ENCODE results near the gene NCKAP5.

Gene NCKAP5

DNA sequence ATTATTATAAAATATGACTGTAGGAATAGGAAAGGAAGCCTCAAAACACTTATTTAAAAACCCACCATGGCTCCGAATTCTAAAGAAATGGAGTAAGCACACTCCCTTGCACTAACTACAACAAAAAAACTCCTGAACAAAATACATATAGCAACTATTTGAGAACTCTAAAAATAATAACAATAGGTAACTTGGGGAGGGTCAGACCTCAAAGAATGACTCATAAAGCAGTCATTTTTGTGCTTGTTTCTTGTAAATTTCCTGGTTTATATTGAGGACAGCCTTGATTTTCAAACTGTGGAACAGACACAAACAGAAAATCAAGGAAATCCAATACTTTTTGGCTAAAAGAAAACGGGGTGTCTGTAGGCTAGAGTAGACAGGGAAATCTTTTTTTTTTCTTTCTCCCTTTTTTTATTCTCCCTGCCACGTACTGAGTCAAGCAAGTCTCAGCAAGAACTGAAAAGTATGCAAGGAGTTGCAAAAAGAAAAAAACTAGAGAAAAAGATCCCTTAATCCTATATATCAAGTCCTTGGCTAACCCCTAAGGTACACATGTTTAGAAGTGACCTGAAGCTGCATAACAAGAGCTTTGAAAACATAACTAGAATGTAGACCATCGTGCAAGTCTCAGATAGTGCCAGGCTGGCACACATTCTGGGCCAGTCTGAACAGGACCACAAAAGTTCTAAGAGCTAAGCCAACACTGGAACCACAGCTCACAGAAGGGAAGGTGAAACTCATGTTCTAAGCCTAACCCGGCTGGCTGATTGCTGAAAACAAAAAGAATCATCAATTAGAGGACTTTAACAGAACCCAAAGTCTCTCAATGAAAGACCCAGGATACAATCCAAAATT lies 495.2 kb downstream of the NCKAP5 start:
- DNase-seq (ENCODE audit: low read depth in 1 of 2, low spot score in 1 of 2): no peak
- TF ChIP-seq JUND (IDR thresholded peaks at IDR 0.05; ENCODE audit: low read depth): no peak
- in situ Hi-C loops (cut with HindIII; ENCODE audit: low pct_unique_long_range_greater_than_20kb, low sequenced_read_pairs): no loop called here

GRCh38 chr2:133063775-133064174 lies 504.5 kb downstream of the NCKAP5 start:
- in situ Hi-C loops (cut with HindIII; ENCODE audit: low pct_unique_long_range_greater_than_20kb, low sequenced_read_pairs): no loop called here
- peak; percentile 3 to 63 for DNase-seq (ENCODE audit: low read depth in 1 of 2, low spot score in 1 of 2)
- TF ChIP-seq JUND (IDR thresholded peaks at IDR 0.05; ENCODE audit: low read depth): no peak

DNA sequence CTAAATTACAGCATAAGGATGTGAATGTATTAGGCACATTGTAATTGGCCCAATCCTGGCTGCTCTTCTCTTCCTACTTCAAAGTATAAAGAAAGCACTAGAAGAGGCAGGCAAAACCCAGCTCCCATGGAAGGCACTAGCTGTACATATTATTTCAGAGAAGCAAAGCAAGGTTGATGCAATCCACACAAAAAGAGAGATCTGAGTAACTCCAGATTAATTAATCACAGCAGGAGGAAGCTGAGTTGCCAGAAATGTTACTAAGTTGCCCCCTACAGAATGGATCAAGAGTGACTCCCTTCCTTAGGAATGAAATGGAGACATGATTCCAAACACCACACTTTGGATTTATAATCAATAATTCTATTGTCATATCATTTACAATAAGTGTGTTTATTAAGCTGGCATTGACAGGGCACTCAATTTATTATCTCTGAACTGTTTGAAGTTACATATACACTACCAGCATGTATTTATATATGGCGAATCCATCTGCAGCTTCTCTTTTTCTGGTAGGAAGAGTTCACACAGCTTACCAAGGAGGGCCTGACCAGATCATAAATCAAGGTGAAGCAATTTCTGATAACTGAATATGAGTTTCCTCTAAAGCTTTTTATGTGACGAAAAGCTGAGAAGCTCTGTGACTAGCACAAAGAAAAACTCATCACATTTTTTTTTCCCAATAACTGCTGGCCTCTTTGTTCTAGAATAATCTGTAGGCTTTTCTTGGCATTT lies 505.2 kb downstream of the NCKAP5 start:
- no peak for TF ChIP-seq JUND (IDR thresholded peaks at IDR 0.05; ENCODE audit: low read depth)
- in situ Hi-C loops (cut with HindIII; ENCODE audit: low pct_unique_long_range_greater_than_20kb, low sequenced_read_pairs): no loop called here
- no peak for DNase-seq (ENCODE audit: low read depth in 1 of 2, low spot score in 1 of 2)

GRCh38 chr2:133061874-133062593 lies 506.2 kb downstream of the NCKAP5 start:
- no peak for DNase-seq (ENCODE audit: low read depth in 1 of 2, low spot score in 1 of 2)
- in situ Hi-C loops (cut with HindIII; ENCODE audit: low pct_unique_long_range_greater_than_20kb, low sequenced_read_pairs): no loop called here
- TF ChIP-seq JUND (IDR thresholded peaks at IDR 0.05; ENCODE audit: low read depth): no peak

DNA sequence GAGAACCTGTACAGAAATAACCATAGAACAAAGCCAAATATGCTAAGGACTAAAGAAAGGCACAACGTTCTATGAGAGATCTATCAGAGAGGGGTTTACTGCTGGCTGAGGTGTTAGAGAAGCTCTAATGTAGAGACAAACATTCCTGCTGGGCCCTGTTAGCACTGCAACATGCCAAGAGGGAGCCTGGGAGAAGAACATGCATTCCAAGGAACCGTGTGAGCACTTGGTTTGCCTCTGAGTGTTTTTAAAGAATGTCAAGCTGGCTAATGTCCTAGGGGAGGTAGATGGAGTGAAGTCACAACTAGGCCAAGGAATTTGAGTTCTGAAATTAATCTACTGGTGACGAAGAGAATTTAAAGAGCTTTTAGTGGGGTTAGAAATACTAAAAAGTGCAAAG lies 514.0 kb downstream of the NCKAP5 start:
- in situ Hi-C loops (cut with HindIII; ENCODE audit: low pct_unique_long_range_greater_than_20kb, low sequenced_read_pairs): no loop called here
- TF ChIP-seq JUND (IDR thresholded peaks at IDR 0.05; ENCODE audit: low read depth): no peak

GRCh38 chr2:133053541-133053940 lies 514.7 kb downstream of the NCKAP5 start:
- no peak for DNase-seq (ENCODE audit: low read depth in 1 of 2, low spot score in 1 of 2)
- in situ Hi-C loops (cut with HindIII; ENCODE audit: low pct_unique_long_range_greater_than_20kb, low sequenced_read_pairs): no loop called here
- no peak for TF ChIP-seq JUND (IDR thresholded peaks at IDR 0.05; ENCODE audit: low read depth)

More for the DNA sequence above, 514.0 kb downstream of the NCKAP5 start:
- peak in 1 of 2 experiments; percentile 0 for DNase-seq (ENCODE audit: low read depth in 1 of 2, low spot score in 1 of 2)

DNA sequence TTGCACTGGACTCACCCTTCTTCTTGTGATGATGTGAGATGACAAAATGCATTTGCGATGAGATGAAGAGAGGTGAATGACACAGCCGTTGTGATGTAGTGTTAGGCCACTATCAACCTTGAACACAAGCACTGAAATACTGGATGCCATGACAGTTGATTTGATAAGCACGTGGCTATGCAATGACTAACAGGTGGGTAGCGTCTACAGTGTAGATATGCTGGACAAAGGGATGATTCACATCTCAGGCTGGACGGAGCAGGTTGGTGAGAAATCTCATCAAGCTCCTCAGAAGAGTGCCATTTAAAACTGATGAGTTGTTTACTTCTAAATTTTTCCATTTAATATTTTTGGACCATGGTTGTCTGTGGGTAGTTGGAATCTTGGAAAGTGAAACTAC lies 522.5 kb downstream of the NCKAP5 start:
- TF ChIP-seq JUND (IDR thresholded peaks at IDR 0.05; ENCODE audit: low read depth): no peak
- no peak for DNase-seq (ENCODE audit: low read depth in 1 of 2, low spot score in 1 of 2)
- in situ Hi-C loops (cut with HindIII; ENCODE audit: low pct_unique_long_range_greater_than_20kb, low sequenced_read_pairs): no loop called here

GRCh38 chr2:133044556-133044955 lies 523.7 kb downstream of the NCKAP5 start:
- TF ChIP-seq JUND (IDR thresholded peaks at IDR 0.05; ENCODE audit: low read depth): no peak

GRCh38 chr2:133040170-133040569 lies 528.1 kb downstream of the NCKAP5 start:
- DNase-seq (ENCODE audit: low read depth in 1 of 2, low spot score in 1 of 2): no peak
- TF ChIP-seq JUND (IDR thresholded peaks at IDR 0.05; ENCODE audit: low read depth): no peak
- in situ Hi-C loops (cut with HindIII; ENCODE audit: low pct_unique_long_range_greater_than_20kb, low sequenced_read_pairs): no loop called here

More at GRCh38 chr2:133044556-133044955, 523.7 kb downstream of the NCKAP5 start:
- in situ Hi-C loops (cut with HindIII; ENCODE audit: low pct_unique_long_range_greater_than_20kb, low sequenced_read_pairs): no loop called here
- DNase-seq (ENCODE audit: low read depth in 1 of 2, low spot score in 1 of 2): no peak

- DNase-seq (ENCODE audit: low read depth in 1 of 2, low spot score in 1 of 2): no peak
- no peak for TF ChIP-seq JUND (IDR thresholded peaks at IDR 0.05; ENCODE audit: low read depth)
- in situ Hi-C loops (cut with HindIII; ENCODE audit: low pct_unique_long_range_greater_than_20kb, low sequenced_read_pairs): no loop called here
Observed at GRCh38 chr2:133039531-133039930, 528.7 kb downstream of the NCKAP5 start.

DNA sequence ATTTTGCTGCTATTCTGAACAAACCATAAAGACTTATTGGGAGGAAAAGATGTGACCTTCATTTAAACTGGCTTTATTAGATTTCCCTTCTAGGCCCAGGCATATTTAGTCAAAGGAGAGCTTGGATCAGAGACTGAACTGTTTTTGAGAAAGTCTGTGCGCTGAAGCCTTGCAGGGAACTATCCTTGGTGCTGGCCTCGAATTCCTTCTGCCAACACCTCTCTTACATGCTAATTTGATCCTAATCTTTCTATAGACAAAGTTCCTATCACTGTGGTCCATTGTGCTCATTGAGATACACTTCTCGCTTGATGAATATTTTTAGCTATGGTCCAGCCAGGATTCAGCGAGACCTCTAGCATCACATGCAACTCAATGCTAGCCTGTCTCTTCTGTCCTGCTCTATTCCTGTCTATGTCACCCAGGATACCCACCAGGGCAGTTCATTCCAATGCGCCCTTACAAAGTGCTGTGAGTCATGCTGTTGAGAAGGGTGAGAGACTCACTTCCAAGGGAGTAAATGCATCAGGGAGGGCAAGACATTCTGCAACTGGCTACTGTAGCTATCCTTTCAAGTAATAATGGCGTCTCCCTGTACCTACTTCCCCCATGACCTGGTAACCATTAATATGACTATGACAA lies 541.6 kb downstream of the NCKAP5 start:
- TF ChIP-seq JUND (IDR thresholded peaks at IDR 0.05; ENCODE audit: low read depth): no peak
- DNase-seq (ENCODE audit: low read depth in 1 of 2, low spot score in 1 of 2): peak; percentile 13 to 52
- in situ Hi-C loops (cut with HindIII; ENCODE audit: low pct_unique_long_range_greater_than_20kb, low sequenced_read_pairs): no loop called here

GRCh38 chr2:133025004-133025403 lies 543.3 kb downstream of the NCKAP5 start:
- TF ChIP-seq JUND (IDR thresholded peaks at IDR 0.05; ENCODE audit: low read depth): no peak
- in situ Hi-C loops (cut with HindIII; ENCODE audit: low pct_unique_long_range_greater_than_20kb, low sequenced_read_pairs): no loop called here
- no peak for DNase-seq (ENCODE audit: low read depth in 1 of 2, low spot score in 1 of 2)
